HuH-7.5 (cell line): ENCODE results near the gene CUBN.

Source experiments
- DNase-seq: peaks from one replicate; pipeline ENCODE4 v3.0.0; 2011; ENCODE audit warnings: low spot score

CUBN gene

GRCh38 chr10:17073725-17074540, 55.7 kb downstream of the CUBN start:
- no peak for DNase-seq

GRCh38 chr10:17068953-17069352, 60.7 kb downstream of the CUBN start:
- DNase-seq: no peak

DNA sequence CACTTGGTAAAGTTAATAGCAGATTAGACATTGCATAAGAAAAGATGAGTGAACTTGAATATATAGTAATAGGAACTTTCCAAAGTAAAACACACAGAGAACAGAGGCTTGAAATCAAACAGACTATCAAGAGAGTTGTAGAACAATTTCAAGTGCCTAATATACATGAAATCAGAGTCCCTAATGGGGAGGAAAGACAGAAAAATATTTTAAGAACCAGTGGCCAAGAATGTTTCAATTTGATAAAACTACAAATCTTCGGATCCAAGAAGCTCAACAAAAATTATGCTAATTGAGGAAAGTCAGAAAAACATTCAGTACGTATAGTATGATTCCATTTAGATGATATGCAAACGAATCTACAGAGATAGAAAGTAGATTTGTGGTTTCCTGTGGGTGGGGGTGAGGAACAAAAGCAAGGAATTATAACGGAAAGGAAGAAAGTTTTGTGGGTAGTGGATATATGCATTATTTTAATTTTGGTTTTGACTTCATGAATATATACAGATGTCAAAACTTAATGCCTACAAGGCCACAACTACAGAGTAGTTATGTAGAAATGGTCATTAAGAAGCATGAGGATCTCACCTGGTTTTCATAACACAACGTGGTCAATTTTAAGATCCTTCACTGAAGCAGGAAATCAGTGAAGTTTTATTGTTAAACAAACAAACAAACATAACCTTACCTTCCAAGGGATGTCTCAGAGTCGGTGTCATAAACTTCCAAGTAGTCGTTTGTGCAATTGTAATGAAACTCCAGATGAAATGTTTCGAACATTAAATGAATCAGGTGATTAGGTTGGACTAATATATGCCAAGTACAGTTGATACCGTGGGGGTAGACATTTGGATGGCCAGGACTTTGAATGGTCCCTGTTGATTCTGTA, 62.0 kb downstream of the CUBN start:
- DNase-seq: no peak

GRCh38 chr10:17066807-17067206, 62.8 kb downstream of the CUBN start:
- DNase-seq: no peak

DNA sequence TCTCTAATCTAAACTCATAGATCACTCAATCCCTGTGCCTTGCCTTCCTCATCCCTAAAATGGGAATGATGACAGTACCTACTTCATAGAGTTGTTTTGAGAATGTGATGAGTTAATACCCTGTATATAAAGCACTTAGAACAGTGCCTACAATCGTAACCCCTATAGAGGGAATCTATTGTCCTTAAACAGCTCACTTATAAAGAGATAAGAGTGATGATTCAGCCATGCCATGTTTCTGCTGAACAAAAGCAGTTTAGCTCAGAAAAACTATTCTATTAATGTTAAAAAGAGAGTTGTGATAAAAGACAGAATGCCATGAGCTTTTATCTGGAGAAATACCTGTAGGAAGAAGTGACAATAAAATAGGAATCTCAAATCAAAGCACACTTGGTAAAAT, 63.6 kb downstream of the CUBN start:
- no peak for DNase-seq

DNA sequence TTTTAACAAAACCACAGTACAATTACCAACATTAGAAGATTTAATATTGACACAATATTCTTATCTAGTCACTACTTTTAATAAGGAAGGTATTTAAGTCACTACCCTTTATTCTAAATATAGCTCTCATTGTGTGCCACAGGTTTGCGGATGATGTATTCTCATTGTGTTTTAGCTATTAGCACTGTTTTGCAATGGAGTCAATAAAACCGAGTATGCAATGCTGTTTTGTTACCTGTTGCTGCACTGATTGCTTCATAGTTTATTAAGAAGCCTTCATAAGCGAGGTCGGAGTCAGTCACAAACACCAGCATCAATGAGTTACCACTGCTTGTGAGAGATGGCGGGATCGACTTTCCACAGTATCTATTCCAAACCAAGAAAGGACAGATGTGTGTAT, 64.3 kb downstream of the CUBN start:
- DNase-seq: no peak

DNA sequence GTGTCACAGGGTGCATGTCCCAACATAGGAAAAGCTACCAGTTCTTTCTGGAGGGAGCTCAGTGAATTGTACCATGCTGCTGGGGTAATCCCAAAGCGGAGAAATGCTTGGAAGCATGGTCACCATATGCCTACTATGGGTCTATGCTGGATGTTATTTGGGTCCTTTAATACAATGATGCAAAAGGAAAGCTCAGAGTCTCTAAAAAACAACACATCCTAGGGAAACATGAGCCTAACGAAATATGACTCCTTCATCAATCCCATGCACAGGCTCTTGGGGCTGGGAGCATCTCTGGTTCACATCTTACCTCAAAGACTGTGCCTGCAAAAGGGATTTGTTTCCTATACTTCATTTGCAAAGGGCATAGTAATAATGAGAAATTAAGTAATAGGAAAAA, 65.2 kb downstream of the CUBN start:
- no peak for DNase-seq

DNA sequence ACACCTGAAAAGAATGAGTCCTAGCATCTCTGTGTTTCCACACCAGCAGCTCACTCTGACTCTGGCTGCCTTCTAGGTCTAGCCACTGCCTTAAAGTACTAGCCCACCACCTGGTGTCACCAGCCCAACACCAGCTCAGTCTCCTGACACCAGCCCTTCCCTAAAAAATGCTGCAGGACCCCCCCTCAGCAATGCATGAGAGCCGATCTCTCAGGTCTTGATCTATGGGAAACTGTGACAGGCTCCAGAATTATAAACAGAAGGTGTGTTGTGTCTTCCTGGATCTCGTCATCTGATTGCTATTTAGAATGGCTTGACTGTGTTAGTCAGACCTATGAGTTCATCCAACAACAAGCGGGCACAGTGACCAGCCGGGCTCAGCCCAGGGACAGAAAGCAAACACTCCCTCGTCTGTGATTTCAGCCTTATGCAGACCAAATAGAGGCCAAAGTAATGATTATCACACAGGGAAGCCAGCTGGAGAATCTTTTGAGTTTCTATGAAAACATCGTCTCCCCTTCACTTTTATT, 66.6 kb downstream of the CUBN start:
- peak; percentile 19 for DNase-seq

GRCh38 chr10:17062493-17062892, 67.1 kb downstream of the CUBN start:
- no peak for DNase-seq

DNA sequence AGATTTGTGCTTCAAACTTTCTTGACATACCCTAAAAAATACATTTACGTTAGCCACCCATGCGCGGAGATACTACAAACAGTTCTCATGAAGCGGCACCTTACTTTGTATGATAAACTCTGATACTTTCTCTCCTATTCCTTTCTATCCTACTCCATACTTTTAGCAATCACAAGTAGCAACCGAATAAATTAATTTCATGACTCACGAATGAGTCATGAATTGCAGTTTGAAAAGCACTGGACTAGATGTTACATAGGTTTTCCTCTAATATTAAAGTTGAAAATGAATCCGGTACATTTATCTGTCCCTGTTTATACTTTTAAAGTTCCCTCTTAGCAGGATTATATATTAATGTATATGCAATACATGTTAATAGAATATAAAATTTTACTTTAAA, 67.6 kb downstream of the CUBN start:
- no peak for DNase-seq

GRCh38 chr10:17061418-17061817, 68.2 kb downstream of the CUBN start:
- no peak for DNase-seq

DNA sequence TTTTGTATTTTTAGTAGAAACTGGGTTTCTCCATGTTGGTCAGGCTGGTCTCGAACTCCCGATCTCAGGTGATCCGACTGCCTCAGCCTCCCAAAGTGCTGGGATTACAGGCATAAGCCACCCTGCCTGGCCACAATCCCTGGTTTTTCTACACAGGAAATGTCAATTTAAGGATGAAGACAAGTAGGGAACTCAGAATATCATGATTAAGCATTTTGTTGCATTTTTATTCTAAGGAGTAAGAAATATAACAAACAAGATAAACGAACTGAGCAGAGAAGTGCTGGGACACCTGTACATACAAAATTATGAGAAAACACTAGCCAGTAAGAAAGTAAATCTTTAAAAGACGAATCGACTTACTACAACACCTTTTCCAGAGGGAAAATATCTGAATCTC, 69.3 kb downstream of the CUBN start:
- no peak for DNase-seq

DNA sequence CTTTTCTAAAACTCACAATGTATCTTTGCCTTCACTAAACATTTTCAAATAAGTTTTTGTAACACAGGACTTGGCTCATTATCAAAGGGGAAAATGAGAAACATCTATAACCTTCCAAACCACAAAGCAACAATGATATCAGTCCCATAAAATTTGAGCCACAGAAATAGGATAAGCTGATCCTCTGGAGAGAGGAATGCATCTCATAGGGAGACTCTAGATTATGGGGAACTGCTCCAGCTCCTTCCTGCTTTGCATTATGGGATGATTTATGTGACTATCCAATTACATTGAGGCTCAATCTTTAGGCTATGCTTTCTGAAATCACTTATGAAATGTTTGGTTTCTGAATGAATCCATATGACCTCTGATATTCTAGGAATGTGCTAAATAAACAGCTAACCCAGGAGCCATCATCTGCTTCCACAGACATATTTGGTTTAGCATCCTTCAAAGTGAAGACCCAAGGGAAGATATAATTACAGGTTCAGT, 70.4 kb downstream of the CUBN start:
- DNase-seq: no peak

- DNase-seq: no peak
Observed at GRCh38 chr10:17058093-17058492, 71.5 kb downstream of the CUBN start.

GRCh38 chr10:17056781-17057428, 72.7 kb downstream of the CUBN start:
- no peak for DNase-seq

- DNase-seq: no peak
Observed at GRCh38 chr10:17053513-17053912, 76.1 kb downstream of the CUBN start.

DNA sequence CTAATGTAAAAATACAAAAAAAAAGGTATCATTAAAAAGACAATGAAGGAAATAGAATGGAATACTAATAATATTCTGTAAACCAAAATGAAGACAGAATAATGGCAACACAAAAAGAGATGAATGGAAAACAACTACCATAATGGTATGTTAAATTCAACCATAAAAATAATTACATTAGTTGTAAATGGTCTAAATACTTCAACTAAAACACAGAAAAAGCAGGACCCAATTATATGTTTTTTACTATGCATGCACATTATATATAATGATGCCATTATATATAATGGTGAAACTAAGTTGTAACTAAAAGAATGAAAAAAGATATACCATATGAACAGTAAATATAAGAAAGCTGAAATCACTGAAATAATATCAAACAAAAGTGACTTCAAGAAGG, 76.5 kb downstream of the CUBN start:
- DNase-seq: no peak

GRCh38 chr10:17051851-17052250, 77.8 kb downstream of the CUBN start:
- no peak for DNase-seq

- no peak for DNase-seq
Observed at GRCh38 chr10:17049195-17049594, 80.4 kb downstream of the CUBN start.

DNA sequence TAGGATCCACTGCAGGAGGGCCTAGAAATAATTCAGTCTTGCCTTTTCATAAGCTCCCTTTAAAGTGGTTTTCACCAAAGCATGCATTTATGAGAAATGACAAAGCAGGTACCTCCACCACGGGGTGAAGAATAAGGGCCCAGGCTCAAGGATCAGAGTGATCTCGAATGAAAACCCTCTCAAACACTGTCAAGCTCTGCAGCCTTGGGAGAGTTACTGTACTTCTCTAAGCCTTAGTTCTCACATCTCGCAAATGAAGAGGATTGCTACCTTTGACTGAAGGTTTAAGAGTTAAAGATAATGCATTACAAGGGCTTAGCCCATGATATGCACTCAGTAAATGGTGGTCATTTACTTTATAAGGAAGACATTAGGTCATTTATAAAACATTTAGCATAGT, 81.7 kb downstream of the CUBN start:
- DNase-seq: no peak

DNA sequence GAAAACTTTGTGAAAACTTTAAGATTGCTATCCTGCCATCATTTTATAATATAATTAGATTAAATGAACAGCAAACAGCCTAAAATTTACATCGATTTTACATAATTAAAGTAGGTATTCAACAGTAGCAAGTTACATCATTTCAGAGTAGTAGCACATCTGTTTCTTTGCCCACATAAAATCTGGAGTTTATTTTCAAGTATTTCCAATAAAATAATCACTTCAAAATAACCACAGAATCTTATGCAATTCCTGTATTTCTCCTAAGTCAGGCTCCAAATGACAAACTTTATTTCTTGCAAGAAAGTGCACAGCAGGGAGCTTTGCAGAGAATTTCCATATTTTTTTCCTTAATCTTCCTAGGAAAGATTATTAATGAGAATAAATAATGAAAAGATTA, 82.6 kb downstream of the CUBN start:
- no peak for DNase-seq

DNA sequence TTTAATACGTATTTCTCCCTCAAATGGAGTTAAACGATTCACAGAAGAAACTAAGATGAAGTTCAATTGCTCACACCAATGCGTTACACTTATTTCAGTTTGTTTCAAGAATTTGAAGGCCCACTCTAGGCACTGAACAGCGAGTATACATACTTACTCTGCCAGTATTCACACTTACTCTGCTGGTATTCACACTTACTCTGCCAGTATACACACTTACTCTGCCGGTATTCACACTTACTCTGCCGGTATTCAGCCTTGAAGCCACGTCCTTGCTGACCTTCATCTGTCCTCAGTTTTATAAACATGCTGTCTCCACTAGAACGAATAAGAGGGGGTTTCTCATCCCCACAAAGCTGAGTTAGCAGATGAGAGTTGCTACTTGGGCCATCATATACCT, 86.0 kb downstream of the CUBN start:
- DNase-seq: no peak
